ENCODE results near the gene GLIS2.

GLIS2 gene

DNA sequence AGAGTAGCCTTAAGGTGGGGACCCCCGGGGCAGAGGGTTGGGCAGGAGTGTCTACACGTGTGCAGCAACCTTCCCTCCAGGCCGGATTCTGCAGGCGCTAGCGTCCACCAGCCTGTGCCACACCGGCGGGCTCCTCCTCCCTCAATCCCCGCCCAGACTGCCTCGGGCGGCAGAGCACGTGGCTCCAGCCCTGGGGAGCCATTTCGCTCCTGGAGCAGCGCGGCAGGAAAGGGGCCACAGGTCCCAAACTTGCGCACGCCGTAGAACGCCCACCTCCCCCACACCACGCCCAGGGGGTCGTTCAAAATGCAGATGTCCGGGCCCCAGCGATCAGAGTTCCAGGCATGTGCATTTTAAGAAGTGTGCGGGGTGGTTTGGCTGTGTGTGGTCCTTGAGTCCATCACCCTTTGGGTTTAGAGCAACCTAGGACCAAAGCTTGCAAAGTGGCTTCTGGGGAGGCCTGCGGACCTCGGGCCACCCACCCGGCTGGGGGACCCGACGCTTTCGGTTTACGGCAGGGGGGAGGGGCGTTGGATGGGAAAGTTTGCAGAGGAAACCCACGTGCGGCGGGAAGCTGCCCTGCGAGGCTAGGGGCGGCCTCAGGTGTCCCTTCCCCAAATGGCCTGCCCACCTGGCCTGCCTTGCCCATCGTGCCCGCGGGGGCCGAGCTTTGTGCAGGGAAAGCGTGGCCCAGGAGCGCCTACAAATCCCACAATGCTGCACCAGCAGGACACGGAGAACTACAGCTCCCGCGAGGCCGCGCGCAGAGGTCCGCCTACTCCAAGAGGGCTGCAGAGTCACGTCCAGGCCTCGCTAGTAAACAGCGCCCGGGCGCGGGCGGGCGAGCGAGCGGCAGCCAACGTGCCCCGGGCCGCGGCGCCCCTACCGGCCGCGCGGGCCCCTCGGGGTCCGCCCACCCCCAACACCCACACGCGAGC is 44.4 kb upstream of the GLIS2 start:
- peak; percentile 93 for TF ChIP-seq FOXP2 (optimal IDR thresholded peaks at IDR 0.05; ENCODE audit: borderline replicate concordance, extremely low read depth, extremely low read length, insufficient read depth)
- TF ChIP-seq TAF1 (IDR thresholded peaks at IDR 0.05; ENCODE audit: borderline replicate concordance, insufficient read depth, low read length), result peak; percentile 84; the same call in 1 of the 2 replicates
- peak; percentile 61 for TF ChIP-seq POLR2AphosphoS5 (IDR thresholded peaks at IDR 0.05; ENCODE audit: low read depth, low read length)
- peak; percentile 86; the same call in 1 of the 2 replicates for TF ChIP-seq SIN3A (IDR thresholded peaks at IDR 0.05; ENCODE audit: borderline replicate concordance, insufficient read depth, low read length)
- TF ChIP-seq, protein P1, sequence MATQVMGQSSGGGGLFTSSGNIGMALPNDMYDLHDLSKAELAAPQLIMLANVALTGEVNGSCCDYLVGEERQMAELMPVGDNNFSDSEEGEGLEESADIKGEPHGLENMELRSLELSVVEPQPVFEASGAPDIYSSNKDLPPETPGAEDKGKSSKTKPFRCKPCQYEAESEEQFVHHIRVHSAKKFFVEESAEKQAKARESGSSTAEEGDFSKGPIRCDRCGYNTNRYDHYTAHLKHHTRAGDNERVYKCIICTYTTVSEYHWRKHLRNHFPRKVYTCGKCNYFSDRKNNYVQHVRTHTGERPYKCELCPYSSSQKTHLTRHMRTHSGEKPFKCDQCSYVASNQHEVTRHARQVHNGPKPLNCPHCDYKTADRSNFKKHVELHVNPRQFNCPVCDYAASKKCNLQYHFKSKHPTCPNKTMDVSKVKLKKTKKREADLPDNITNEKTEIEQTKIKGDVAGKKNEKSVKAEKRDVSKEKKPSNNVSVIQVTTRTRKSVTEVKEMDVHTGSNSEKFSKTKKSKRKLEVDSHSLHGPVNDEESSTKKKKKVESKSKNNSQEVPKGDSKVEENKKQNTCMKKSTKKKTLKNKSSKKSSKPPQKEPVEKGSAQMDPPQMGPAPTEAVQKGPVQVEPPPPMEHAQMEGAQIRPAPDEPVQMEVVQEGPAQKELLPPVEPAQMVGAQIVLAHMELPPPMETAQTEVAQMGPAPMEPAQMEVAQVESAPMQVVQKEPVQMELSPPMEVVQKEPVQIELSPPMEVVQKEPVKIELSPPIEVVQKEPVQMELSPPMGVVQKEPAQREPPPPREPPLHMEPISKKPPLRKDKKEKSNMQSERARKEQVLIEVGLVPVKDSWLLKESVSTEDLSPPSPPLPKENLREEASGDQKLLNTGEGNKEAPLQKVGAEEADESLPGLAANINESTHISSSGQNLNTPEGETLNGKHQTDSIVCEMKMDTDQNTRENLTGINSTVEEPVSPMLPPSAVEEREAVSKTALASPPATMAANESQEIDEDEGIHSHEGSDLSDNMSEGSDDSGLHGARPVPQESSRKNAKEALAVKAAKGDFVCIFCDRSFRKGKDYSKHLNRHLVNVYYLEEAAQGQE (IDR thresholded peaks at IDR 0.05; ENCODE audit: insufficient read depth in 1 of 2, low read depth in 2 of 2, low read length in 2 of 2), result 0 out of 4 replicates have a peak, but pooled peaks of 1 of the 2 experiments have one; percentile 5

DNA sequence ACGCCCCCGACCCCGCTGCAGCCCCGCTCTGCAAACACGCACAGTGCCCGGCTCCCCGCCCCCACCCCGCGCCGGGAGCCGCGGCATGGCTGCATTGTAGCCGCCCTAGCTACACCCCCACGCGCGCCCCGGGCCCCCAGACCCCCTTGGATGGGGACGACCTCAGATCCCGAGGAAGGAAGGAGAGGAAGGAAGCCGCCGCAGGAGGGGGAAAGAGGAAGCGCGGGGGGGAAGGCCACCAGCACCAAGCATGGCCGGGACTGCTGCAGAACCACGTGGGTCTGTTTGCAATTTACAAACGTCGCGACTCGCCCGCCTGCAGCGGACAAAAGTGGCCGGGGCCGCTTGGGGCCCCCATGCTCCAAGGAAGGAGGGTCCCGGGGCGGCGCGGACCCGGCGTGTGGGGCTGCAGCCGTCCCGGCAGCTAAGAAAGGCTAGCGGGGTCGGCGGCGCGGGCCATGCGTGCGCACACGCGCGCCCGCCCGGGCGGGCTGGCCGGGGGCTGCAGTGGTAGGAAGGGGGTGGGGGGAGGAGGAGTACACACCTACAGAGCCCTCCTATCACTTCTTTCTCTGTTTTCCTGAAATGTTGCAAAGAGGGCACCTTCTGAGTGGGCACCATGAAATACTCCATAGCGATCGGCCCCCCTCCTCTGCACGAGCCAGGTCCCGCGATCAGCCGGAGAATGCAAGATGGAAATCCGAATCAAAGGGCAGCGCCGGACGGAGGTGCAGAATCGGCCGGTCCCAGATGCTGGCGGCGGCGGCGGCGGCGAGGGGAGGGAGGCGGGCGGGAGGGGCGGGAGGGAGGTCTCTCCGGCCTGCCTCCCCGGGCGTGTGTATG is 43.5 kb upstream of the GLIS2 start:
- no peak for TF ChIP-seq FOXP2 (optimal IDR thresholded peaks at IDR 0.05; ENCODE audit: borderline replicate concordance, extremely low read depth, extremely low read length, insufficient read depth)
- TF ChIP-seq, protein P1 (IDR thresholded peaks at IDR 0.05; ENCODE audit: insufficient read depth in 1 of 2, low read depth in 2 of 2, low read length in 2 of 2), result no peak

DNA sequence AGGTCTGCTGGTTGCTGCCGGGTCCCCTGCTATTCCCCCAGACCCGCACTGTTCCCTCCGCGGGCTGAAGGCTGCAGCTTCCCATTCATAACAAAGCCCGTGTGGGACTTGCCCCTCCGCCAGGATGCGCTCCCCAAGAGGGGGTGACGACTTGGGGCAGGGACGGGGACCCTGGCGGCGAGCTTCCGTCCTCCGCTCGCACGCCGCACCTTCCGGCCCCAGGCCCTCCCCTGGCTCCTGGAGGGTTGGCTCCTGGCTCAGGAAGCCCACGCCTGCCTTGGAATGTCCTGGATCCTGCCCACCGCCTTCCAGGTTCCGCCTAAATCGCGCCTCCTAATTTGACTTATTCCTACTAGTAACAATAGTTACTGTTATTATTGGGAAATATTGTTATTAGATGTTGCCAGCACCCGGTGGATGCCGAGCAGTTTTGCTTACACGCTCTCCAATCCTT is 42.0 kb upstream of the GLIS2 start:
- TF ChIP-seq FOXP2 (optimal IDR thresholded peaks at IDR 0.05; ENCODE audit: borderline replicate concordance, extremely low read depth, extremely low read length, insufficient read depth) (peak; percentile 56), TAF1 (IDR thresholded peaks at IDR 0.05; ENCODE audit: borderline replicate concordance, insufficient read depth, low read length) (no peak), POLR2AphosphoS5 (IDR thresholded peaks at IDR 0.05; ENCODE audit: low read depth, low read length) (peak; percentile 8; the same call in 1 of the 2 replicates), SIN3A (IDR thresholded peaks at IDR 0.05; ENCODE audit: borderline replicate concordance, insufficient read depth, low read length) (no peak)
- TF ChIP-seq, protein P1 (IDR thresholded peaks at IDR 0.05; ENCODE audit: insufficient read depth in 1 of 2, low read depth in 2 of 2, low read length in 2 of 2), result no peak

DNA sequence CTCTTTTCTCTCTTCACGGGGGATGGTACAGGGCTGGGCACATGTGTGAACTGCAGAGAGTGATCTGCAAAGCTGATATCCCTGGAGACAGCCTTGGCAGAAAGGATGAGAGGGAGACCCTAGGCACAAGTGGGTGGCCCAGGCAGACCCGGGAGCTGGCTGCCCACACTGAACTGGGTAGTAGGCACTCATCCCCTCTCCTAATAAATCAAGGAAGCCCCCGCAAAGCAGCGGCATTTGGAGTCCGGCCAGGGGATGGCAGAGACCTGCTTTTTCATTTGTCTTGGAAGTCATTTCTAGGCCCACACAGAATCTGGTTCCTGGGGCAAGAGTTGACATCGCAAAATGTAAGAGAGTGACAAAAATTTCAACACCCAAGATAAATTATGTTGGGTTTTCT is 40.0 kb upstream of the GLIS2 start:
- TF ChIP-seq FOXP2 (optimal IDR thresholded peaks at IDR 0.05; ENCODE audit: borderline replicate concordance, extremely low read depth, extremely low read length, insufficient read depth), result no peak
- no peak for TF ChIP-seq TAF1 (IDR thresholded peaks at IDR 0.05; ENCODE audit: borderline replicate concordance, insufficient read depth, low read length)
- TF ChIP-seq POLR2AphosphoS5 (IDR thresholded peaks at IDR 0.05; ENCODE audit: low read depth, low read length), result no peak
- no peak for TF ChIP-seq SIN3A (IDR thresholded peaks at IDR 0.05; ENCODE audit: borderline replicate concordance, insufficient read depth, low read length)
- TF ChIP-seq, protein P1 (IDR thresholded peaks at IDR 0.05; ENCODE audit: insufficient read depth in 1 of 2, low read depth in 2 of 2, low read length in 2 of 2), result no peak
